ENCODE data around the gene GP9. TPM values are rescaled to one million over a fixed set of nuclear protein-coding genes. Genes with fewer than 3 reads are reported as not detected.

The GP9 gene
- total and polyA plus RNA-seq, 9 of the 15 experiments (the other 6 are each of a cell fraction or from before 2014, with no cell fraction given): not detected

DNA sequence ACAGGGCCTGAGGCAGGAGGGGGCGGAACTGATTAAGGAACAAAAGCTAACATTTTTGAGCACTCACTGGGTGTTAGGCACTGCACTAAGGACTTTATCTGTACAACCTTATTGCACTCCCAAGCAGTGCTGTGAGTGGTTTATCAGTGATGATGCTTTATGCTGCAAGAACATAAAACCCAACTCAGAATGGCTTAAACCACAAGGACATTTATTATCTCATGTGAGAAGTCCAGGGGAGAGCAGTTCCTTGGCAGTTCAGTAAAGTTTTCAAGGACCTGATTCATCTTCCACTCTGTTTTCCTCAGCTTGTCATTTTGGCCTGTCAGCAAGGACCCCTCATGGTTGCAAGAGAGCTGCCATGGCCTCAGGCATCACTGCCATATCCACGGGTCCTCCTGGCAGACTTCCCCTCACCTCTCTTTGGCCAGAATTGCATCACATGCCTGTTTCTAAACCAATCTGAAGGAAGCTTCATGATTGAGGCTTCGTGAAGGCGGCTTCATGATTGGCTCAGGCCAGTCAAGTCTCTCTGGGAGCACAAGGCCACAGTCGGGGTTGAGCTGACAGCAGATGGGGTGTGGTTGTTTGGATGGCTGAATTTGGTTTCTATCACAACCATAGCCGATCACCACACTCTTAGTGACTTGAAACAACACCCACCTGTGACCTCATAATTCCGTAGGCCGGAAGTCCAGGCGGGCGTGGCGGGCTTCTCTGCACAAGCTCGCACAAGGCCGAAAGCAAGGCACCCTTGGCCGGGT, 43.7 kb upstream of the GP9 start (continued):
- TF ChIP-seq, protein P1, sequence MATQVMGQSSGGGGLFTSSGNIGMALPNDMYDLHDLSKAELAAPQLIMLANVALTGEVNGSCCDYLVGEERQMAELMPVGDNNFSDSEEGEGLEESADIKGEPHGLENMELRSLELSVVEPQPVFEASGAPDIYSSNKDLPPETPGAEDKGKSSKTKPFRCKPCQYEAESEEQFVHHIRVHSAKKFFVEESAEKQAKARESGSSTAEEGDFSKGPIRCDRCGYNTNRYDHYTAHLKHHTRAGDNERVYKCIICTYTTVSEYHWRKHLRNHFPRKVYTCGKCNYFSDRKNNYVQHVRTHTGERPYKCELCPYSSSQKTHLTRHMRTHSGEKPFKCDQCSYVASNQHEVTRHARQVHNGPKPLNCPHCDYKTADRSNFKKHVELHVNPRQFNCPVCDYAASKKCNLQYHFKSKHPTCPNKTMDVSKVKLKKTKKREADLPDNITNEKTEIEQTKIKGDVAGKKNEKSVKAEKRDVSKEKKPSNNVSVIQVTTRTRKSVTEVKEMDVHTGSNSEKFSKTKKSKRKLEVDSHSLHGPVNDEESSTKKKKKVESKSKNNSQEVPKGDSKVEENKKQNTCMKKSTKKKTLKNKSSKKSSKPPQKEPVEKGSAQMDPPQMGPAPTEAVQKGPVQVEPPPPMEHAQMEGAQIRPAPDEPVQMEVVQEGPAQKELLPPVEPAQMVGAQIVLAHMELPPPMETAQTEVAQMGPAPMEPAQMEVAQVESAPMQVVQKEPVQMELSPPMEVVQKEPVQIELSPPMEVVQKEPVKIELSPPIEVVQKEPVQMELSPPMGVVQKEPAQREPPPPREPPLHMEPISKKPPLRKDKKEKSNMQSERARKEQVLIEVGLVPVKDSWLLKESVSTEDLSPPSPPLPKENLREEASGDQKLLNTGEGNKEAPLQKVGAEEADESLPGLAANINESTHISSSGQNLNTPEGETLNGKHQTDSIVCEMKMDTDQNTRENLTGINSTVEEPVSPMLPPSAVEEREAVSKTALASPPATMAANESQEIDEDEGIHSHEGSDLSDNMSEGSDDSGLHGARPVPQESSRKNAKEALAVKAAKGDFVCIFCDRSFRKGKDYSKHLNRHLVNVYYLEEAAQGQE (IDR thresholded peaks at IDR 0.05; ENCODE audit: borderline replicate concordance): peak; percentile 18; the same call in 1 of the 2 replicates
- TF ChIP-seq, protein P1 (CRISPR knock-in tag; IDR thresholded peaks at IDR 0.05; ENCODE audit: low read depth): no peak
- TF ChIP-seq STAT5A (IDR thresholded peaks at IDR 0.05; ENCODE audit: borderline replicate concordance, low read length) (peak; percentile 70), HES1 (IDR thresholded peaks at IDR 0.05; ENCODE audit: low read depth) (peak; percentile 51; the same call in 1 of the 2 replicates), ESRRA (IDR thresholded peaks at IDR 0.05; ENCODE audit: borderline replicate concordance, low read depth) (peak; percentile 41; the same call in 1 of the 2 replicates), NCOR1 (IDR thresholded peaks at IDR 0.05) (peak; percentile 80), NFRKB (IDR thresholded peaks at IDR 0.05; ENCODE audit: low read depth) (no peak), MTA1 (IDR thresholded peaks at IDR 0.05; ENCODE audit: borderline replicate concordance) (no peak), SMARCC2 (IDR thresholded peaks at IDR 0.05; ENCODE audit: low read depth) (no peak), TAL1 (IDR thresholded peaks at IDR 0.05) (peak; percentile 82), NFE2 (IDR thresholded peaks at IDR 0.05; ENCODE audit: low read depth) (0 out of 2 replicates have a peak, but pooled peaks have one; percentile 6)
- TF ChIP-seq, protein P2, sequence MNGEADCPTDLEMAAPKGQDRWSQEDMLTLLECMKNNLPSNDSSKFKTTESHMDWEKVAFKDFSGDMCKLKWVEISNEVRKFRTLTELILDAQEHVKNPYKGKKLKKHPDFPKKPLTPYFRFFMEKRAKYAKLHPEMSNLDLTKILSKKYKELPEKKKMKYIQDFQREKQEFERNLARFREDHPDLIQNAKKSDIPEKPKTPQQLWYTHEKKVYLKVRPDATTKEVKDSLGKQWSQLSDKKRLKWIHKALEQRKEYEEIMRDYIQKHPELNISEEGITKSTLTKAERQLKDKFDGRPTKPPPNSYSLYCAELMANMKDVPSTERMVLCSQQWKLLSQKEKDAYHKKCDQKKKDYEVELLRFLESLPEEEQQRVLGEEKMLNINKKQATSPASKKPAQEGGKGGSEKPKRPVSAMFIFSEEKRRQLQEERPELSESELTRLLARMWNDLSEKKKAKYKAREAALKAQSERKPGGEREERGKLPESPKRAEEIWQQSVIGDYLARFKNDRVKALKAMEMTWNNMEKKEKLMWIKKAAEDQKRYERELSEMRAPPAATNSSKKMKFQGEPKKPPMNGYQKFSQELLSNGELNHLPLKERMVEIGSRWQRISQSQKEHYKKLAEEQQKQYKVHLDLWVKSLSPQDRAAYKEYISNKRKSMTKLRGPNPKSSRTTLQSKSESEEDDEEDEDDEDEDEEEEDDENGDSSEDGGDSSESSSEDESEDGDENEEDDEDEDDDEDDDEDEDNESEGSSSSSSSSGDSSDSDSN (IDR thresholded peaks at IDR 0.05; ENCODE audit: borderline replicate concordance in 1 of 2, low read depth in 2 of 2, low read length in 2 of 2): no peak
- TF ChIP-seq, protein P3, sequence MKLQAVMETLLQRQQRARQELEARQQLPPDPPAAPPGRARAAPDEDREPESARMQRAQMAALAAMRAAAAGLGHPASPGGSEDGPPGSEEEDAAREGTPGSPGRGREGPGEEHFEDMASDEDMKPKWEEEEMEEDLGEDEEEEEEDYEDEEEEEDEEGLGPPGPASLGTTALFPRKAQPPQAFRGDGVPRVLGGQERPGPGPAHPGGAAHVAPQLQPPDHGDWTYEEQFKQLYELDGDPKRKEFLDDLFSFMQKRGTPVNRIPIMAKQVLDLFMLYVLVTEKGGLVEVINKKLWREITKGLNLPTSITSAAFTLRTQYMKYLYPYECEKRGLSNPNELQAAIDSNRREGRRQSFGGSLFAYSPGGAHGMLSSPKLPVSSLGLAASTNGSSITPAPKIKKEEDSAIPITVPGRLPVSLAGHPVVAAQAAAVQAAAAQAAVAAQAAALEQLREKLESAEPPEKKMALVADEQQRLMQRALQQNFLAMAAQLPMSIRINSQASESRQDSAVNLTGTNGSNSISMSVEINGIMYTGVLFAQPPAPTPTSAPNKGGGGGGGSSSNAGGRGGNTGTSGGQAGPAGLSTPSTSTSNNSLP (IDR thresholded peaks at IDR 0.05; ENCODE audit: borderline replicate concordance, low read depth, low read length): peak; percentile 74; the same call in 1 of the 2 replicates
